DOHH2 (cell line): ENCODE measurements around the gene TCTN3.

Experiments
- CTCF ChIP-seq: fragments of 200-600 bp; sonication (generic); IDR thresholded peaks from one replicate; pipeline ENCODE4 v1.5.1; 2014; ENCODE audit warnings: antibody characterized with exemption, mild to moderate bottlenecking, low read depth, low read length; ENCODE audit not compliant: poor library complexity, severe bottlenecking
- EZH2phosphoT487 ChIP-seq: fragments of 200-600 bp; sonication (generic); IDR thresholded peaks from 2 replicates; pipeline ENCODE4 v1.6.1; 2017; ENCODE audit warnings: borderline replicate concordance, mild to moderate bottlenecking, antibody characterized with exemption, low read length, moderate library complexity, mixed read lengths

- TF ChIP-seq CTCF, result no peak
- no peak for TF ChIP-seq EZH2phosphoT487
Observed at GRCh38 chr10:95653895-95654294, 39.8 kb downstream of the TCTN3 start.
